Measurements from ENCODE around the gene S100A9.

DNA sequence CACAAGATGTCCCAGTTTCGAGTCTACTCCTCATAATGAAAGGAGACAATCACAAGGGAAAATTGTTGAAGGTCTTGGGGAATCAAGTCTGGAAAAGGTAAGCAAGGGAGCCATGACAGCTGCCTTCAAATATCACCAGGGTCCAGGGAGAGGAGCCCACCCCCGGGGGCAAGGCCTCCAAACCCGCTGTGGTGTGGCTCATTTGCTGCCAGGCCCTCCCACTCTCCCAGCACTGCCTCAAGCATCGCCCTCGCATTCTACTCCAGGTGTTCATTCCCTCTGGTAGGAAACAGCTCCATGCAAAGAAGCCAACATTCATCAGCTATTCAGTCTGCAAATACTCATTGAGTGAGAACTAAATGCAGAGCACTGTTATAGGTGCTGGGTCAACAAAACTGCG is 8.6 kb downstream of the S100A9 start:
- TF ChIP-seq, protein P1, sequence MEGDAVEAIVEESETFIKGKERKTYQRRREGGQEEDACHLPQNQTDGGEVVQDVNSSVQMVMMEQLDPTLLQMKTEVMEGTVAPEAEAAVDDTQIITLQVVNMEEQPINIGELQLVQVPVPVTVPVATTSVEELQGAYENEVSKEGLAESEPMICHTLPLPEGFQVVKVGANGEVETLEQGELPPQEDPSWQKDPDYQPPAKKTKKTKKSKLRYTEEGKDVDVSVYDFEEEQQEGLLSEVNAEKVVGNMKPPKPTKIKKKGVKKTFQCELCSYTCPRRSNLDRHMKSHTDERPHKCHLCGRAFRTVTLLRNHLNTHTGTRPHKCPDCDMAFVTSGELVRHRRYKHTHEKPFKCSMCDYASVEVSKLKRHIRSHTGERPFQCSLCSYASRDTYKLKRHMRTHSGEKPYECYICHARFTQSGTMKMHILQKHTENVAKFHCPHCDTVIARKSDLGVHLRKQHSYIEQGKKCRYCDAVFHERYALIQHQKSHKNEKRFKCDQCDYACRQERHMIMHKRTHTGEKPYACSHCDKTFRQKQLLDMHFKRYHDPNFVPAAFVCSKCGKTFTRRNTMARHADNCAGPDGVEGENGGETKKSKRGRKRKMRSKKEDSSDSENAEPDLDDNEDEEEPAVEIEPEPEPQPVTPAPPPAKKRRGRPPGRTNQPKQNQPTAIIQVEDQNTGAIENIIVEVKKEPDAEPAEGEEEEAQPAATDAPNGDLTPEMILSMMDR (IDR thresholded peaks at IDR 0.05; ENCODE audit: poor library complexity, severe bottlenecking) = no peak
- TF ChIP-seq POLR2AphosphoS5 (IDR thresholded peaks at IDR 0.05) = no peak
- TF ChIP-seq, protein P2, sequence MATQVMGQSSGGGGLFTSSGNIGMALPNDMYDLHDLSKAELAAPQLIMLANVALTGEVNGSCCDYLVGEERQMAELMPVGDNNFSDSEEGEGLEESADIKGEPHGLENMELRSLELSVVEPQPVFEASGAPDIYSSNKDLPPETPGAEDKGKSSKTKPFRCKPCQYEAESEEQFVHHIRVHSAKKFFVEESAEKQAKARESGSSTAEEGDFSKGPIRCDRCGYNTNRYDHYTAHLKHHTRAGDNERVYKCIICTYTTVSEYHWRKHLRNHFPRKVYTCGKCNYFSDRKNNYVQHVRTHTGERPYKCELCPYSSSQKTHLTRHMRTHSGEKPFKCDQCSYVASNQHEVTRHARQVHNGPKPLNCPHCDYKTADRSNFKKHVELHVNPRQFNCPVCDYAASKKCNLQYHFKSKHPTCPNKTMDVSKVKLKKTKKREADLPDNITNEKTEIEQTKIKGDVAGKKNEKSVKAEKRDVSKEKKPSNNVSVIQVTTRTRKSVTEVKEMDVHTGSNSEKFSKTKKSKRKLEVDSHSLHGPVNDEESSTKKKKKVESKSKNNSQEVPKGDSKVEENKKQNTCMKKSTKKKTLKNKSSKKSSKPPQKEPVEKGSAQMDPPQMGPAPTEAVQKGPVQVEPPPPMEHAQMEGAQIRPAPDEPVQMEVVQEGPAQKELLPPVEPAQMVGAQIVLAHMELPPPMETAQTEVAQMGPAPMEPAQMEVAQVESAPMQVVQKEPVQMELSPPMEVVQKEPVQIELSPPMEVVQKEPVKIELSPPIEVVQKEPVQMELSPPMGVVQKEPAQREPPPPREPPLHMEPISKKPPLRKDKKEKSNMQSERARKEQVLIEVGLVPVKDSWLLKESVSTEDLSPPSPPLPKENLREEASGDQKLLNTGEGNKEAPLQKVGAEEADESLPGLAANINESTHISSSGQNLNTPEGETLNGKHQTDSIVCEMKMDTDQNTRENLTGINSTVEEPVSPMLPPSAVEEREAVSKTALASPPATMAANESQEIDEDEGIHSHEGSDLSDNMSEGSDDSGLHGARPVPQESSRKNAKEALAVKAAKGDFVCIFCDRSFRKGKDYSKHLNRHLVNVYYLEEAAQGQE (IDR thresholded peaks at IDR 0.05; ENCODE audit: borderline replicate concordance) = no peak
- no peak for TF ChIP-seq RAD21 (conservative IDR thresholded peaks at IDR 0.05)
- no peak for TF ChIP-seq EZH2 (IDR thresholded peaks at IDR 0.05; ENCODE audit: borderline replicate concordance, insufficient read depth, low read length, poor library complexity, severe bottlenecking)
- no peak for TF ChIP-seq EP300 (conservative IDR thresholded peaks at IDR 0.05; ENCODE audit: poor library complexity, severe bottlenecking)

Measured in neural cell (in vitro differentiated cells).